ENCODE data around the gene KAT2B. TPM values are rescaled to one million over a fixed set of nuclear protein-coding genes. Genes with fewer than 3 reads are reported as not detected.
A peak's percentile ranks its signal among the peaks of the same experiment; 100 is the strongest.

The KAT2B gene
- total and polyA plus RNA-seq, 2 of the 13 experiments (the other 11 are each of a cell fraction or from before 2014, with no cell fraction given), result 0.97 to 1.7 TPM

DNA sequence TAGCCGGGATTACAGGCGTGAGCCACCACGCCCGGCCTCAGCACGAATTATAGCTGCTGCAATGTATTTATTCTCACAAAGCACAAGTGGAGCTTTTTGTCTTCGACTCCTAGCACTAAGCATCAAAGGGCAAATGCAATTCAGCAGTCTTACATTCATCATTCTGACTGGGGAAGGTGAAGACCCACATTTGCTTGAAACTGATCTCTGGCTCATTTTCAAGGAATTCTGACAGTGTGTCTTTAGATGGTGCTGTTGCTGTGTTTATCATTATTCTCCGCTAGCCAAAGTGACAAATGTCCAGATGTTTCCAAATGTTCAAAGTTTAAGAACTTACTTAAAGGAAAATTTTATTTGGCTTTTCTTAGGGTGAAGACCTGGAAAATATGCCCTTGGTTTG is 89.9 kb downstream of the KAT2B start:
- in situ Hi-C loops (cut with HindIII; ENCODE audit: extremely low pct_ligation_motif_present, low pct_unique_long_range_greater_than_20kb) (no loop called here), intact Hi-C loops (cut with micrococcal nuclease; ENCODE audit: unreplicated experiment) (no loop called here)
- H3K27me3 ChIP-seq (ENCODE audit: control insufficient read depth in 1 of 2, insufficient read depth in 2 of 2, low read length in 2 of 2), result no peaks in the 10 kb centered on the region
- CTCF ChIA-PET (ENCODE audit: low intra/inter-chr PET ratio, low total read pairs), result no interaction called here
- no peak for TF ChIP-seq SMAD3 (CRISPR knock-in tag; IDR thresholded peaks at IDR 0.05)
- TF ChIP-seq, protein P1, sequence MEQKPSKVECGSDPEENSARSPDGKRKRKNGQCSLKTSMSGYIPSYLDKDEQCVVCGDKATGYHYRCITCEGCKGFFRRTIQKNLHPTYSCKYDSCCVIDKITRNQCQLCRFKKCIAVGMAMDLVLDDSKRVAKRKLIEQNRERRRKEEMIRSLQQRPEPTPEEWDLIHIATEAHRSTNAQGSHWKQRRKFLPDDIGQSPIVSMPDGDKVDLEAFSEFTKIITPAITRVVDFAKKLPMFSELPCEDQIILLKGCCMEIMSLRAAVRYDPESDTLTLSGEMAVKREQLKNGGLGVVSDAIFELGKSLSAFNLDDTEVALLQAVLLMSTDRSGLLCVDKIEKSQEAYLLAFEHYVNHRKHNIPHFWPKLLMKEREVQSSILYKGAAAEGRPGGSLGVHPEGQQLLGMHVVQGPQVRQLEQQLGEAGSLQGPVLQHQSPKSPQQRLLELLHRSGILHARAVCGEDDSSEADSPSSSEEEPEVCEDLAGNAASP (CRISPR knock-in tag; IDR thresholded peaks at IDR 0.05; ENCODE audit: borderline replicate concordance), result no peak
- no peak for TF ChIP-seq PHF20 (CRISPR knock-in tag; IDR thresholded peaks at IDR 0.05)
- TF ChIP-seq CTCF (CRISPR knock-in tag; IDR thresholded peaks at IDR 0.05), result peak; percentile 28; the same call in 1 of the 2 replicates
- no peak for TF ChIP-seq IKZF4 (CRISPR knock-in tag; IDR thresholded peaks at IDR 0.05; ENCODE audit: borderline replicate concordance, low read depth, not compliant biosample characterization)
- TF ChIP-seq HOXA7 (CRISPR knock-in tag; IDR thresholded peaks at IDR 0.05), result no peak
- no peak for TF ChIP-seq ZEB1 (IDR thresholded peaks at IDR 0.05; ENCODE audit: insufficient replicate concordance, low read depth)
- no peak for TF ChIP-seq FOXO1 (CRISPR knock-in tag; IDR thresholded peaks at IDR 0.05)
- peak; percentile 27; the same call in 1 of the 2 replicates for TF ChIP-seq STAG1 (CRISPR knock-in tag; IDR thresholded peaks at IDR 0.05)
- TF ChIP-seq KLF6 (CRISPR knock-in tag; IDR thresholded peaks at IDR 0.05), result no peak
- no peak for TF ChIP-seq HOXD1 (CRISPR knock-in tag; IDR thresholded peaks at IDR 0.05)
- TF ChIP-seq ZNF879 (CRISPR knock-in tag; IDR thresholded peaks at IDR 0.05), result no peak
- TF ChIP-seq ZFP36L2 (CRISPR knock-in tag; IDR thresholded peaks at IDR 0.05), result no peak
- TF ChIP-seq, protein P2, sequence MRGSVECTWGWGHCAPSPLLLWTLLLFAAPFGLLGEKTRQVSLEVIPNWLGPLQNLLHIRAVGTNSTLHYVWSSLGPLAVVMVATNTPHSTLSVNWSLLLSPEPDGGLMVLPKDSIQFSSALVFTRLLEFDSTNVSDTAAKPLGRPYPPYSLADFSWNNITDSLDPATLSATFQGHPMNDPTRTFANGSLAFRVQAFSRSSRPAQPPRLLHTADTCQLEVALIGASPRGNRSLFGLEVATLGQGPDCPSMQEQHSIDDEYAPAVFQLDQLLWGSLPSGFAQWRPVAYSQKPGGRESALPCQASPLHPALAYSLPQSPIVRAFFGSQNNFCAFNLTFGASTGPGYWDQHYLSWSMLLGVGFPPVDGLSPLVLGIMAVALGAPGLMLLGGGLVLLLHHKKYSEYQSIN (CRISPR knock-in tag; IDR thresholded peaks at IDR 0.05; ENCODE audit: borderline replicate concordance), result no peak
- no peaks in the 10 kb centered on the region for H3K36me3 ChIP-seq (replicated peaks in 1 of 2; ENCODE audit: control insufficient read depth in 1 of 2, insufficient read depth in 2 of 2, low read length in 2 of 2)
- no peak for ATAC-seq
- BruUV-seq (replicated peaks), result no TSS peak
- H3K9me3 ChIP-seq (ENCODE audit: low read length), result no peaks in the 10 kb centered on the region
- POLR2A ChIA-PET, result no interaction called here
- no peak overlapping the region for H3K9ac ChIP-seq (ENCODE audit: insufficient read depth, low read depth, low read length)
- H3K4me3 ChIP-seq (replicated peaks in 1 of 3; ENCODE audit: insufficient read depth in 1 of 3, low read depth in 2 of 3, low read length in 3 of 3), result no peak overlapping the region
- no peaks in the 10 kb centered on the region for H4K20me1 ChIP-seq (ENCODE audit: insufficient read depth, low read length)
- no peak for DNase-seq (ENCODE audit: low spot score)
- no peaks in the 10 kb centered on the region for H3K79me2 ChIP-seq (ENCODE audit: insufficient read depth, low read length)
- no peak overlapping the region for H2AFZ ChIP-seq (ENCODE audit: low read length)
- H3K4me2 ChIP-seq (ENCODE audit: low read depth, low read length), result no peak overlapping the region
- FAIRE-seq, result peak; percentile 15
- WGBS (ENCODE audit: low lambda C conversion rate), result 83% methylated on average over 7 of the region's 7 CpGs
- H3K4me1 ChIP-seq (ENCODE audit: insufficient read depth, low read length), result no peaks in the 10 kb centered on the region
- H3K27ac ChIP-seq (ENCODE audit: extremely low read length, insufficient read depth, low read length), result no peak overlapping the region
